Erythroblast (primary cell): ENCODE data around the gene GPR152.

Experiments used
- DNase-seq, 2 experiments: peaks; one replicate each; lab custom pipeline; 2025; lab: John Stamatoyannopoulos, UW
- GATA1 ChIP-seq: IDR thresholded peaks from 2 replicates; pipeline ENCODE4 v1.6.1; 2011; ENCODE audit warnings: low read depth, mild to moderate bottlenecking, control low read depth, low read length, moderate library complexity
- POLR2A ChIP-seq: IDR thresholded peaks from 2 replicates; pipeline ENCODE4 v1.6.1; 2011; ENCODE audit warnings: mild to moderate bottlenecking, low read length

Gene GPR152

DNA sequence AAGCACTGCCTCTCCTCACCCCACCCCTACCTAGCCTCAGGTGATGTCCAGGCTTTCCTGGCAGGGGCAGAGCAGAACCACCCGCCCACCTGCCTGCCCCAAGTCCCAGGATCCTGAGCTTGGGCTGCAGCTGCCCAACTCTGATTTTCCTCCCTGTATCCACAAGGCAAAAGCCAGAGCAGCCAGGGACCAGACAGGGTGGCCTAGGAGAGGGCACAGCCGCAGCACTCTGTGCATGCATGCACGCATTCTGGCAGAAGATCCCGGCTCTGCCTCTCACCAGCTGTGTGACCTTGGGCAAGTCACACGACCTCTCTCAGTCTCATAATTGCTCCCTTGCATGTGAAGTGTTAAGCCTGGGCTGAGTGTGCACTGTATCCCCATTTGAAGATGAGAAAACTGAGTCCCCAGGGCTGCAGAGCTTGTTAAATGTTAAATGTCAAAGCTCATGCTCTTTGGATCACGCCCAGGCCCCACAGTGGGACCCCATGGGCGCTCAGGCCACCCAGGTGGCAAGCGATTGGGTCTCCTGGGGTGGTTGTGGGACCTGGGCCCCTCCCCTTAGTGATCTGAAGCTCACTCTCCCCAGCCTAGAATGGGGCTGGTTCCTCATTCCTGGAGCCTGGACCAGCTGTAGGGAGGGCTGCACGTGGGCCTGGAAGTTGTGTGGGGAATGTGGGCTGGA is 39.9 kb downstream of the GPR152 start:
- TF ChIP-seq GATA1: no peak
- no peak for TF ChIP-seq POLR2A
- no peak for DNase-seq

GRCh38 chr11:67411785-67412152 is 40.8 kb downstream of the GPR152 start:
- peak; percentile 39 to 53 for DNase-seq
- TF ChIP-seq POLR2A (no peak), GATA1 (no peak)

DNA sequence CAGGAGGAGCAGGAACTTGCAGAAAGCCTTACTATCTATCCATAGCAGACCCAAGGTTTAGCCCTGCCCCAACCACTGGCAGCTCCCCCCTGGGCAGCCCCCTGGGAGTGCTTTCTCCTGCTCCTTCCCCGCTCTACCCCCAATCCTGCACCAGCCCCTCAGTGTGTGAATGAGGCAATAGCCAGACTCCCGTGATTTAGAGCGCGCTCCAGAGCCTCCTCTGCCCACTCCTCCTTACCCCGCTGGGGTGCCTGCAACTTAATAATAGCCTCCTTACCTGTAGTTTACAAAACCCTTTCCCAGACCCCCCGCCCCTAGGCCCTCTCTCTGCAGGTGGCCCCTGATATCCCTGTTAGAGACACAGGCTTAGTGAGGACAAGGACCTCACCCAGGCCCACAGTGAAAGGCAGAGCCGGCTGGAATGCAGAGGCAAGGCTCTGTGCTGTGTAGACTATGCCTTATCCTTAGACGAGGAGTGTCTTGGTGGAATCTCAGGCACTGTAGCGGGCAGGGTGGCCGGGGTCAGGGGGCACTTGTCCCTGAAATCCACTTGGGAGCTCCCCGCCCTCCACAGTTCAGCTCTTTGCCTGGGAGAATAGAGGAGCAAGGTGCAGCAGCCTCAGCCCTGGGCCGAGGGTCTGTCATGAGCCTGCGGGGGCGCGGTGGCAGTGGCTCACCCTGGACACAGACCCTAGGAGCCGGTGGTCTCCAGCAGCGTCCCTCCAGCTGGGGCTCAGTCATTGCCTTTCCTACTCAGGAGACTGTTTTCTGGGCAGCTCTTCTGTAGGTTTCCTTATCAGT is 41.3 kb downstream of the GPR152 start:
- no peak for DNase-seq
- TF ChIP-seq GATA1 (no peak), POLR2A (no peak)

DNA sequence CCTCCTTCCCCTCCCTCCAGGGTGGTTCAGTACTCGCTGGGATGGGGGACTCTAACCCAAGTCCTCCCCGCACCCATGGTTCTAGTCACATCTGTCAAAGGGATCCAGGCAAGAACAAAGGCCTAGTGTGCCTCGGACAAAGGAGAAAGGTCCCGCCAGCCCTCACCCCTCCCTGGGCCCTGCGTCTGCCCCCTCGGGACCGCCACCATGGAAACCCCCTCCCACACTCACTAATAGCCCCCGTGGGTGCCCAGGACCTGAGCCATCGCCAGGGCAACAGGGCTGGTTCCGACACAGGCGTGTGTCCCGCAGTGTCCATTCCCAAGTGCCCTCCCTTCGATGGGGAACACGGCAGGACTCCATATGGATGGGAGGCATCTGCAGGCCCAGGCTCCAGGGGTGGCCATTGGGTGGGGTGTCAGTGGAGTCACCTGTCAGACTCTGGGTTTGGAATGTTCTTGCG is 42.1 kb downstream of the GPR152 start:
- no peak for DNase-seq
- TF ChIP-seq POLR2A (no peak), GATA1 (no peak)

DNA sequence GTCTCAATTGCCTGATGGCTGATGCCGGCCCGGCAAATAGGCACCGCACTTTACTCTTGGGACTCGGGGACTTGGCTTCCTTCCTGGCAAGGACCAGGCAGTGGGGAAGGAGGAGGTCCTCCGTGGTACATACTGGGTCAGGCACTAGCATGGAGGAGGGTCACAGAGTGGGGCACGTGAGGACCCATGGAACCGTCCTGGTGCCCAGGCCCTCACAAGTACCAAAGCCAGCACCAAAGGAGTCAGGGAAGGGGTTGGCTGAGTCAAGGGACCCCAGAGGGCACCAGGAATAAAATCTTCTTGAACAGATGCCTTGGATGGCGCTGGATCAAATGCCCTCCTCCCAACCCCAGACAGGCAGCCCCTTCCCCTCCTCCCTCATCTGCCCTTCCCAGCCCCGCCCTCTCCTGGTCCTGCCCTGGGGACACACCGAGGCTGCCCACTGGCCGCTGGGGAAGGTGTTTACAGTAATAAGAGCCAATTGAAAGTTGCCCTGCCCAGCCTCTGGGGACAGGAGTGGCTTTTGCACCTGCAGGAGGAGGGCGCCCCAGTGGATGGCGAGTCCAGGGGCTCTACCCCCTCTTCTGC is 42.7 kb downstream of the GPR152 start:
- DNase-seq: no peak
- TF ChIP-seq GATA1 (no peak), POLR2A (no peak)

DNA sequence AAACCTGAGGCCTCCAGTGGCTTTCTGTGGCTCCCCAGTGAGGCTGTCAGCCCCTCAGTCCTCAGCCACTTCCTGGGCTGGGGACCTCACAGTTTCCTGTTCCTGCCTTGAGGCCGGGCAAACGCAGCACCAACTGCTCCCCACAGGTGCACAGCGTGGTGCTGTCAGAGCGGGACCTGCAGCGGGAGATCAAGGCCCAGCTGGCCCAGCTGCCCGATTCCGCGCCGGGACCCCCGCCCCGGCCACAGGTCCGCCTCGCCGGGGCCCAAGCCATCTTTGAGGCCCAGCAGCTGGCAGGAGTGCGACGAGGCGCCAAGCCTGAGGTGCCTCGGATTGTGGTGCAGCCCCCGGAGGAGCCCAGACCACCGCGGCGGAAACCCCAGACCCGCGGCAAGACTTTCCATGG is 43.3 kb downstream of the GPR152 start:
- no peak for DNase-seq
- TF ChIP-seq POLR2A: no peak
- no peak for TF ChIP-seq GATA1

- TF ChIP-seq GATA1 (no peak), POLR2A (no peak)
- DNase-seq: no peak
These were observed 43.9 kb downstream of the GPR152 start for GRCh38 chr11:67408437-67409200.

DNA sequence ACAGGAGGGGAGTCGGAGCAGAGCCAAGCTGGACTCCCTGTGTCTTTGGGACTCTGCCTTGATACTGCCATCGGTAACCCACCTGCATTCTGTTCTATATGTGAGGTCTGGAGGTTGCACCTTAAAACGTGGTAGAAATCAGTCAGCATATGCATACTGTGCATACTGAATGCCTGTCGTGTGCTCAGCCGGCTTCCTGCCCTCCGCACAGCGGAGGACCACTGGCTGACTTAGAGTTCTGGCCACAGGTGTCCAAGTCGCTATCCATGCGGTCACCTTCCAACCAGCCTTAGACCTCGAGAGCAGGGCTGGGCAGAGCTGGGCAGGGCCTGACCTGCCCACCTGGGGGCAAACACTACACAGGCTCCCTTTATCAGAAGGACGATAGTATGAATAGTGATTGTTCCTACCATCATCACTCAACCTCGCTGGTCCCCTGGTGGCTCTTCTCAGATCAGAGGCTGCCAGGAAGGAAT is 44.8 kb downstream of the GPR152 start:
- no peak for TF ChIP-seq POLR2A
- no peak for TF ChIP-seq GATA1
- no peak for DNase-seq

GRCh38 chr11:67406969-67407687 is 45.4 kb downstream of the GPR152 start:
- no peak for DNase-seq
- no peak for TF ChIP-seq POLR2A
- TF ChIP-seq GATA1: no peak

GRCh38 chr11:67406420-67406968 is 46.0 kb downstream of the GPR152 start:
- no peak for TF ChIP-seq GATA1
- TF ChIP-seq POLR2A: no peak
- no peak for DNase-seq

- TF ChIP-seq POLR2A (no peak), GATA1 (no peak)
- no peak for DNase-seq
These were observed 46.7 kb downstream of the GPR152 start for GRCh38 chr11:67405688-67406339.

GRCh38 chr11:67405196-67405567 is 47.3 kb downstream of the GPR152 start:
- no peak for TF ChIP-seq GATA1
- no peak for TF ChIP-seq POLR2A
- no peak for DNase-seq
